HepG2 (cell line): ENCODE data around the gene SLC5A12. TPM values are rescaled to one million over a fixed set of nuclear protein-coding genes. Genes with fewer than 3 reads are reported as not detected.

ENCODE experiments used
- ATAC-seq: fragments of 200-7000 bp; cut with Tn5 transposase; 3 replicates; pipeline ENCODE4 v1.9.1; 2020; ENCODE audit warnings: mild to moderate bottlenecking, moderate library complexity
- BruUV-seq: library from RNA; stranded (reverse); fragments of 400-500 nt; replicated peaks from 2 replicates; lab custom pipeline; 2021; lab: Mats Ljungman, UMichigan
- CTCF ChIA-PET: fragments of 300-600 bp; formaldehyde crosslinking; extraction: SDS; loops from one replicate; lab custom pipeline; 2021; ENCODE audit warnings: low total read pairs, inconsistent platforms, low intra/inter-chr PET ratio; lab: Yijun Ruan, JAX
- POLR2A ChIA-PET: fragments of 350-600 bp; sonication (Branson Sonifier 250); formaldehyde crosslinking; loops from one replicate; lab custom pipeline; 2020; ENCODE audit warnings: antibody characterized with exemption, inconsistent platforms; lab: Yijun Ruan, JAX
- DNase-seq: peaks from one replicate; pipeline ENCODE4 v3.0.0-alpha.2; 2015; ENCODE audit warnings: low spot score
- FAIRE-seq: peaks from 3 replicates; lab custom pipeline; 2011; peaks lifted over from hg19 to GRCh38; lab: Jason Lieb, UNC
- H2AFZ ChIP-seq: one replicate; pipeline ENCODE4 v1.6.1; 2011; ENCODE audit warnings: low read length, inconsistent platforms
- H3K27ac ChIP-seq: fragments of 300-600 bp; 3 replicates; pipeline ENCODE4 v1.8.0; 2011; ENCODE audit warnings: mixed run types, mild to moderate bottlenecking, mixed read lengths, low read length, inconsistent platforms; ENCODE audit not compliant: insufficient read depth; ENCODE audit errors: extremely low read length
- H3K27me3 ChIP-seq, 2 experiments: fragments of 200-600 bp in 1 of 2; 2 replicates in 1 of 2; 3 replicates in 1 of 2; pipeline versions ENCODE4 v1.6.0 to v1.8.0; 2011; ENCODE audit warnings: low read length in 2 of 2, mild to moderate bottlenecking in 2 of 2, moderate library complexity in 2 of 2, inconsistent platforms in 1 of 2; ENCODE audit not compliant: insufficient read depth in 2 of 2, control insufficient read depth in 1 of 2
- H3K36me3 ChIP-seq, 2 experiments: fragments of 200-600 bp in 1 of 2; replicated peaks in 1 of 2; 2 replicates in 1 of 2; 3 replicates in 1 of 2; pipeline versions ENCODE4 v1.5.1 to v1.8.0; 2011; ENCODE audit warnings: low read length in 2 of 2, inconsistent platforms in 1 of 2; ENCODE audit not compliant: insufficient read depth in 2 of 2, control insufficient read depth in 1 of 2
- H3K4me1 ChIP-seq: 2 replicates; pipeline ENCODE4 v1.5.1; 2012; ENCODE audit warnings: low read length, inconsistent platforms; ENCODE audit not compliant: insufficient read depth
- H3K4me2 ChIP-seq: 2 replicates; pipeline ENCODE4 v1.6.0; 2011; ENCODE audit warnings: low read depth, low read length, inconsistent platforms
- H3K4me3 ChIP-seq, 3 experiments: fragments of 200-600 bp in 1 of 3; sonication (generic), shearing (Covaris generic) in 1 of 3; replicated peaks in 1 of 3; 2 replicates each; pipeline ENCODE4 v1.5.1; 2011 to 2016; ENCODE audit warnings: low read length in 3 of 3, inconsistent platforms in 2 of 3, low read depth in 2 of 3, mild to moderate bottlenecking in 2 of 3, control low read depth in 1 of 3, mixed read lengths in 1 of 3; ENCODE audit not compliant: insufficient read depth in 1 of 3
- H3K79me2 ChIP-seq: one replicate; pipeline ENCODE4 v1.6.1; 2011; ENCODE audit warnings: low read length, inconsistent platforms; ENCODE audit not compliant: insufficient read depth
- H3K9ac ChIP-seq: 2 replicates; pipeline ENCODE4 v1.6.0; 2011; ENCODE audit warnings: mild to moderate bottlenecking, low read depth, low read length, inconsistent platforms; ENCODE audit not compliant: insufficient read depth
- H3K9me3 ChIP-seq: 2 replicates; pipeline ENCODE4 v1.5.1; 2012; ENCODE audit warnings: mild to moderate bottlenecking, low read length
- H4K20me1 ChIP-seq: 2 replicates; pipeline ENCODE4 v1.6.0; 2011; ENCODE audit warnings: inconsistent platforms, mild to moderate bottlenecking, low read length, moderate library complexity; ENCODE audit not compliant: insufficient read depth
- TBX2 ChIP-seq: sonication (generic); formaldehyde crosslinking; IDR thresholded peaks from 2 replicates; pipeline ENCODE4 v1.5.0; 2020; ENCODE audit warnings: missing genetic modification reagents, mild to moderate bottlenecking, borderline replicate concordance
- THAP9 ChIP-seq: sonication (generic); formaldehyde crosslinking; IDR thresholded peaks from 2 replicates; pipeline ENCODE4; 2020; ENCODE audit warnings: missing genetic modification reagents, mild to moderate bottlenecking, borderline replicate concordance
- UBTF ChIP-seq: sonication (generic); formaldehyde crosslinking; IDR thresholded peaks from 2 replicates; pipeline ENCODE4 v1.4.0; 2020; ENCODE audit warnings: mild to moderate bottlenecking, missing genetic modification reagents
- ZFP36L2 ChIP-seq: sonication (generic); formaldehyde crosslinking; IDR thresholded peaks from 2 replicates; pipeline ENCODE4 v1.4.0; 2020; ENCODE audit warnings: missing genetic modification reagents
- ZNF800 ChIP-seq: sonication (generic); formaldehyde crosslinking; IDR thresholded peaks from 2 replicates; pipeline ENCODE4 v1.4.0; 2020; ENCODE audit warnings: missing genetic modification reagents
- WGBS: methylation state at CpG from one replicate; pipeline ENCODE4 v1.1.6; 2017; ENCODE audit warnings: low lambda C conversion rate; 5-methylcytosine and 5-hydroxymethylcytosine counted together
- in situ Hi-C: cut with HindIII; loops from 2 replicates; pipeline ENCODE4 v1.10.0; 2017; ENCODE audit warnings: low pct_unique_long_range_greater_than_20kb; ENCODE audit not compliant: extremely low pct_ligation_motif_present
- intact Hi-C: fragments of 100-400 bp; cut with micrococcal nuclease; formaldehyde crosslinking; loops from one replicate; pipeline ENCODE4 v1.10.0; 2022; ENCODE audit not compliant: unreplicated experiment
- polyA plus RNA-seq, 8 experiments: library from polyadenylated mRNA; depleted of rRNA in 3 of 8; stranded (reverse) in 7 of 8; unstranded in 1 of 8; fragments of >200 nt; fragmentation: Illumina TruSeq in 4 of 8; extraction: Trizol in 4 of 8; gene quantifications; 2 replicates each; pipeline versions ENCODE4 v1.2.1 to v1.2.3, GENCODE V29; 2011 to 2016; ENCODE audit warnings: low read depth in 4 of 8, missing spikeins in 1 of 8, mixed read lengths in 1 of 8; ENCODE audit not compliant: insufficient read depth in 1 of 8
- total RNA-seq, 5 experiments: library from RNA; depleted of rRNA; stranded (reverse); fragments of >200 nt; fragmentation: Illumina TruSeq; extraction: Trizol; gene quantifications; 2 replicates each; pipeline ENCODE4 v1.2.3, GENCODE V29; 2016; ENCODE audit warnings: low read depth in 1 of 5

SLC5A12 gene
- total and polyA plus RNA-seq, 2 of the 13 experiments (the other 11 are each of a cell fraction or from before 2014, with no cell fraction given) = not detected

- no peaks in the 10 kb centered on the region for H3K9me3 ChIP-seq
- POLR2A ChIA-PET = no interaction called here
- no peak overlapping the region for H2AFZ ChIP-seq
- in situ Hi-C loops = no loop called here
- CTCF ChIA-PET = no interaction called here
- FAIRE-seq (no peak), DNase-seq (no peak), ATAC-seq (no peak)
- H3K27ac ChIP-seq = no peak overlapping the region
- WGBS = 48% methylated on average over 2 of the region's 2 CpGs
- no peak overlapping the region for H3K9ac ChIP-seq
- H3K4me2 ChIP-seq = no peak overlapping the region
- no peaks in the 10 kb centered on the region for H3K4me1 ChIP-seq
- intact Hi-C loops = no loop called here
- H3K4me3 ChIP-seq = no peak overlapping the region
- no peaks in the 10 kb centered on the region for H3K79me2 ChIP-seq
- TF ChIP-seq TBX2 (CRISPR knock-in tag) = no peak
- no peak for TF ChIP-seq UBTF (CRISPR knock-in tag)
- TF ChIP-seq ZNF800 (CRISPR knock-in tag) = no peak
- TF ChIP-seq THAP9 = no peak
- TF ChIP-seq ZFP36L2 (CRISPR knock-in tag) = no peak
- H3K27me3 ChIP-seq = no peaks in the 10 kb centered on the region
- no peaks in the 10 kb centered on the region for H3K36me3 ChIP-seq
- BruUV-seq = no TSS peak
- no peaks in the 10 kb centered on the region for H4K20me1 ChIP-seq
Measured at GRCh38 chr11:26719289-26719973, 2.4 kb downstream of the SLC5A12 start.
